Endothelial cell (in vitro differentiated cells): Measurements from ENCODE around the gene TELO2. TPM values are rescaled to one million over a fixed set of nuclear protein-coding genes. Genes with fewer than 3 reads are reported as not detected.

ENCODE experiments used
- DNase-seq: peaks from one replicate; pipeline ENCODE4 v3.0.0; 2021; ENCODE audit warnings: low spot score
- H3K27ac Mint-ChIP-seq: one replicate; pipeline ENCODE4 v1.8.0; 2021; ENCODE audit warnings: mixed read lengths, inconsistent platforms; ENCODE audit not compliant: unreplicated experiment
- H3K27me3 Mint-ChIP-seq: one replicate; pipeline ENCODE4 v1.8.0; 2021; ENCODE audit warnings: mild to moderate bottlenecking, moderate library complexity, mixed read lengths, inconsistent platforms; ENCODE audit not compliant: unreplicated experiment
- H3K36me3 Mint-ChIP-seq: one replicate; pipeline ENCODE4 v1.8.0; 2021; ENCODE audit warnings: mild to moderate bottlenecking, low read depth, mixed read lengths, inconsistent platforms; ENCODE audit not compliant: unreplicated experiment
- H3K4me1 Mint-ChIP-seq: one replicate; pipeline ENCODE4 v1.8.0; 2021; ENCODE audit warnings: mild to moderate bottlenecking, mixed read lengths, inconsistent platforms; ENCODE audit not compliant: unreplicated experiment
- H3K4me3 Mint-ChIP-seq: one replicate; pipeline ENCODE4 v1.8.0; 2021; ENCODE audit warnings: mild to moderate bottlenecking, mixed read lengths, inconsistent platforms; ENCODE audit not compliant: unreplicated experiment
- H3K9me3 Mint-ChIP-seq: one replicate; pipeline ENCODE4 v1.8.0; 2021; ENCODE audit warnings: mixed read lengths, inconsistent platforms; ENCODE audit not compliant: unreplicated experiment
- CTCF ChIP-seq: fragments of 200-600 bp; sonication (generic); IDR thresholded peaks from one replicate; pipeline ENCODE4 v1.5.0; 2021; ENCODE audit warnings: antibody characterized with exemption; ENCODE audit not compliant: unreplicated experiment
- total RNA-seq: library from RNA; stranded (reverse); fragmentation: NEBNext Ultra II Directional; extraction: Animal tissue kit (Norgen Biotek cat#: 25700); gene quantifications from one replicate; pipeline ENCODE4 v1.2.1, GENCODE V29; 2021; ENCODE audit not compliant: unreplicated experiment

Gene TELO2
- total RNA-seq, 1 donor from 2014 or later = 64.5 TPM

GRCh38 chr16:1534021-1535020 lies 41.2 kb downstream of the TELO2 start:
- Mint-ChIP-seq H3K4me3 (peak overlapping the region; percentile 98), H3K9me3 (no peaks in the 10 kb centered on the region), H3K27me3 (peaks cover 9% of the 10 kb centered on the region), H3K4me1 (peaks cover 43% of the 10 kb centered on the region), H3K36me3 (peaks cover 31% of the 10 kb centered on the region), H3K27ac (peak overlapping the region; percentile 88)
- TF ChIP-seq CTCF = no peak
- DNase-seq = no peak

- peak overlapping the region; percentile 98 for H3K4me3 Mint-ChIP-seq
- H3K36me3 Mint-ChIP-seq = peaks cover 38% of the 10 kb centered on the region
- DNase-seq = no peak
Observed at GRCh38 chr16:1535391-1536291, 42.5 kb downstream of the TELO2 start.

GRCh38 chr16:1536601-1537000 lies 43.4 kb downstream of the TELO2 start:
- TF ChIP-seq CTCF = no peak
- Mint-ChIP-seq H3K9me3 (no peaks in the 10 kb centered on the region), H3K27me3 (peaks cover 7% of the 10 kb centered on the region), H3K4me1 (peaks cover 40% of the 10 kb centered on the region), H3K36me3 (peaks cover 41% of the 10 kb centered on the region), H3K4me3 (peak overlapping the region; percentile 91), H3K27ac (peak overlapping the region; percentile 84)
- no peak for DNase-seq

More at GRCh38 chr16:1535391-1536291, 42.5 kb downstream of the TELO2 start:
- Mint-ChIP-seq H3K4me1 (peaks cover 42% of the 10 kb centered on the region), H3K27me3 (peaks cover 7% of the 10 kb centered on the region), H3K9me3 (no peaks in the 10 kb centered on the region), H3K27ac (peak overlapping the region; percentile 88)
- no peak for TF ChIP-seq CTCF

GRCh38 chr16:1537138-1537577 lies 44.0 kb downstream of the TELO2 start:
- Mint-ChIP-seq H3K9me3 (no peaks in the 10 kb centered on the region), H3K36me3 (peaks cover 41% of the 10 kb centered on the region), H3K27ac (no peak overlapping the region), H3K4me1 (peaks cover 40% of the 10 kb centered on the region), H3K27me3 (peaks cover 7% of the 10 kb centered on the region), H3K4me3 (peak overlapping the region; percentile 91)
- DNase-seq = no peak
- no peak for TF ChIP-seq CTCF
